Airway epithelial cell (primary cell): Measurements from ENCODE around the gene MOCS3. TPM values are rescaled to one million over a fixed set of nuclear protein-coding genes. Genes with fewer than 3 reads are reported as not detected.

Experiments used
- total RNA-seq: library from RNA; depleted of rRNA; stranded (reverse); fragments of >200 nt; gene quantifications from 2 replicates; pipeline ENCODE4 v1.2.3, GENCODE V29; 2015

Gene MOCS3
- total RNA-seq = 7.1 and 9.0 TPM in 2 replicates

GRCh38 chr20:50958615-50959542, at the start of gene MOCS3:
MOCS3 (plus strand) TSS chr20:50958818; CDS start chr20:50958843, 25 bp downstream.

GRCh38 chr20:50931306-50932015, 27.2 kb upstream of the MOCS3 start, which contains the start of gene ADNP:
ADNP (minus strand) TSS chr20:50931437; CDS start chr20:50903996, 27,441 bp downstream.

GRCh38 chr20:50957798-50958614, 612 bp upstream of the MOCS3 start, which contains the start of gene DPM1:
DPM1 (minus strand) TSS chr20:50958532; CDS start chr20:50958523, 9 bp downstream.

Other genes with a start within 250 kb of the MOCS3 start
- gene PARD6B, start 227.2 kb upstream of the MOCS3 start, total RNA-seq = 2.0 and 4.3 TPM in 2 replicates
- 12.8 and 20.3 TPM in 2 replicates for gene BCAS4, start 163.8 kb upstream of the MOCS3 start, total RNA-seq
- 20.0 and 27.2 TPM in 2 replicates for gene ADNP, start 27.4 kb upstream of the MOCS3 start, total RNA-seq
- 68.6 and 69.6 TPM in 2 replicates for gene DPM1, start 286 bp upstream of the MOCS3 start, total RNA-seq
- gene KCNG1, start 64.3 kb downstream of the MOCS3 start, total RNA-seq = 23.8 and 24.0 TPM in 2 replicates